ENCODE measurements around the gene PRKD3. TPM values are rescaled to one million over a fixed set of nuclear protein-coding genes. Genes with fewer than 3 reads are reported as not detected.
A peak's percentile ranks its signal among the peaks of the same experiment; 100 is the strongest.

The PRKD3 gene
- polyA plus RNA-seq, 4 donors: 4.3 to 15.5 (median 6.5) TPM

DNA sequence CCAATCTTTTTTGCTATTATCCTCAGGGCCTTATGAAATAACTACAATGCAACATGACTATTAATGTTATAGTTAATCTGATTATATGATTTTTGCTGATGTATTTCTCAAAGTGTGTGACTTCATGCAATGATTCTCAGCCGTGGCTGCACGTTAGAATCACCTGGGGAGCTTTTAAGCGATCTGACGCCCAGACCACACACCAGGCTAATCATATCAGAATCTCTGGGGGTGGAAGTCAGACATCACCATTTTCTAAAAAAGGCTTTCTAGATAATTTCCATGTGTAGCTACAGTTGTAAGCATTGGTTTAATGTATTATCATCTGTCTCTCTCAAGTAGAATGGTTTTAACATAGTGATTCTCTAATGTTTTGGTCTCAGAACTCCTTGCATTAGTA, 14.3 kb upstream of the PRKD3 start:
- Histone ChIP-seq H3K27ac (ENCODE audit: low read depth in 1 of 3, low read length in 2 of 3) (no peak overlapping the region), H3K9me3 (ENCODE audit: control insufficient read depth in 2 of 2, insufficient read depth in 1 of 2, low read depth in 1 of 2, low read length in 1 of 2) (no peaks in the 10 kb centered on the region), H3K4me1 (ENCODE audit: control insufficient read depth in 3 of 3, insufficient read depth in 2 of 3, low read depth in 1 of 3, low read length in 2 of 3) (no peaks in the 10 kb centered on the region), H3K36me3 (ENCODE audit: control insufficient read depth in 3 of 3, insufficient read depth in 2 of 3, low read depth in 1 of 3, low read length in 3 of 3) (no peaks in the 10 kb centered on the region), H3K4me3 (ENCODE audit: low read depth in 1 of 3, low read length in 3 of 3) (no peak overlapping the region), H3K27me3 (ENCODE audit: control insufficient read depth in 3 of 3, insufficient read depth in 3 of 3, low read length in 3 of 3) (no peaks in the 10 kb centered on the region)
- FAIRE-seq: no peak
- no peak for DNase-seq
- 75 to 80% (median 76%) methylated on average over 4 of the region's 4 CpGs for WGBS, 3 donors

DNA sequence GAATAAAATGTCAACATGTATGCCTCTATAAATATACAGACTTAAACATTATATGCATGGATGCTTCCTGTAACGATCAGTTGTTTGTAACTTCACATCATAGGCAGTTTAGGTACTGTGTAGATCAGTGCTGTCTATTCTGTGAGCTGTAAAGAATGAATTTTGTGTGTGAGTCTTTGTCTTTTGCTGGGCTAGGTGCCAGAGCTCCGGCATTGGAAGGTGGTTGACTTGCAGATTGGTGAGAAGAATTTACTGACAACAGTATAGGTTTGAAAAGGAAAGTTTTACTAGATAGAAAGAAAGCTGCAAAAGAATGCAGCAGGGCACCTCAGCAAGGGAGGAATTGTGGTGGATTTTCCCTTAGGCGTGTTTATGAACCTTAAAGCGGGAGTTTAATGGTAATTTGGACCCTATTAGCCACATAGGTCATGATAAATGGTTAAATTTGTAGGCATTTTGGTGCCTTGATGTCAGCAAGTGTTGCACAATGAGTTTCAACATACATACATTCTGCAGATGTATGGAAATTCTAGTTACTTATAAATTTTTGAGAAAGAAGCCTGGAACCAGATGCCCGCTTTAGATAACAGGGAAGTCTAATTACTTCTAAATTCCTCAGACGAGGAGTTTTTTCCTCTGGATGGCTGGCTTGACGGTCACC, 13.1 kb upstream of the PRKD3 start:
- no peaks in the 10 kb centered on the region for H3K4me1 ChIP-seq (ENCODE audit: control insufficient read depth in 3 of 3, insufficient read depth in 2 of 3, low read depth in 1 of 3, low read length in 2 of 3)
- no peaks in the 10 kb centered on the region for H3K27me3 ChIP-seq (ENCODE audit: control insufficient read depth in 3 of 3, insufficient read depth in 3 of 3, low read length in 3 of 3)
- FAIRE-seq (no peak), DNase-seq (no peak)
- no peaks in the 10 kb centered on the region for H3K9me3 ChIP-seq (ENCODE audit: control insufficient read depth in 2 of 2, insufficient read depth in 1 of 2, low read depth in 1 of 2, low read length in 1 of 2)
- no peak overlapping the region for H3K27ac ChIP-seq (ENCODE audit: low read depth in 1 of 3, low read length in 2 of 3)
- H3K4me3 ChIP-seq (ENCODE audit: low read depth in 1 of 3, low read length in 3 of 3): no peak overlapping the region
- H3K36me3 ChIP-seq (ENCODE audit: control insufficient read depth in 3 of 3, insufficient read depth in 2 of 3, low read depth in 1 of 3, low read length in 3 of 3): no peaks in the 10 kb centered on the region
- 73 to 80% (median 73%) methylated on average over 7 of the region's 7 CpGs for WGBS, 3 donors

DNA sequence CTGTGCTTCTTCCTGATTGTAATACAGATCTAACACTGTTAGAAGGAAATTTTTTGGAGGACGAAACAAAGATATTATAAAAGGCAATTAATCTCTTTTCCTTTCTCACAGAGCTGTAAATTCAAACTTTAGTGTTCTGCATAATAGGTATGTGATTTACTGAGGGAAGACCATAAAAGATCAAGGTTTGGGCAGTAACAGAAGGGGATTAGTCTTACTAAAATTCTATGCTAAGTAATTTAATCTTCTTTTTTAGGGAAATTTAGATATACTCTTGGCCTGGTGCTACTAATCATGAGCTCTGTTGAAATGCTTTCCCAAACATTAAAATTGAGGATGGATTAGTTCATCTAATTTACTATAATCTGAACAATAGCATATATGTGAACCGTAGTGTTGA, 11.0 kb upstream of the PRKD3 start:
- no peaks in the 10 kb centered on the region for H3K9me3 ChIP-seq (ENCODE audit: control insufficient read depth in 2 of 2, insufficient read depth in 1 of 2, low read depth in 1 of 2, low read length in 1 of 2)
- WGBS, 3 donors: 89 to 94% (median 93%) methylated on average over 2 of the region's 2 CpGs
- DNase-seq (no peak), FAIRE-seq (no peak)
- H3K4me3 ChIP-seq (ENCODE audit: low read depth in 1 of 3, low read length in 3 of 3): no peak overlapping the region
- H3K27ac ChIP-seq (ENCODE audit: low read depth in 1 of 3, low read length in 2 of 3): no peak overlapping the region
- no peaks in the 10 kb centered on the region for H3K4me1 ChIP-seq (ENCODE audit: control insufficient read depth in 3 of 3, insufficient read depth in 2 of 3, low read depth in 1 of 3, low read length in 2 of 3)
- H3K27me3 ChIP-seq (ENCODE audit: control insufficient read depth in 3 of 3, insufficient read depth in 3 of 3, low read length in 3 of 3): no peaks in the 10 kb centered on the region
- H3K36me3 ChIP-seq (ENCODE audit: control insufficient read depth in 3 of 3, insufficient read depth in 2 of 3, low read depth in 1 of 3, low read length in 3 of 3): no peaks in the 10 kb centered on the region

DNA sequence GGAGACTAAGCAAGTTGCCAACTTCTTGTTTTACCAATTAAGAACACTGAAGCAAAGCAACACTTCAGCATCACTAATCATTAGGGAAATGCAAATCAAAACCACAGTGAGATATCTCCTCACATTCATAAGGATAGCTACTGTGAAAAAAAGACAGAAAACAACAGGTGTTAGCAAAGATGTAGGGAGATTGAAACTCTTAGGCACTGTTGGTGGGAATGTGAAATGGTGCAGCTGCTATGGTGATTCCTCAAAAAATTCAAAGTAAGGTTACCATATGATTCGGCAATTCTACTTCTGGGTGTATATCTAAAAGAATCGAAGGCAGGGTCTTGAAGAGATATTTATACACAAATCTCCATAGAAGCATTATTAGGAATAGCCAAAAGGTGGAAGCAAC, 8.6 kb upstream of the PRKD3 start:
- 69 to 76% (median 69%) methylated on average over 2 of the region's 2 CpGs for WGBS, 3 donors
- no peaks in the 10 kb centered on the region for H3K4me1 ChIP-seq (ENCODE audit: control insufficient read depth in 3 of 3, insufficient read depth in 2 of 3, low read depth in 1 of 3, low read length in 2 of 3)
- no peak for FAIRE-seq

DNA sequence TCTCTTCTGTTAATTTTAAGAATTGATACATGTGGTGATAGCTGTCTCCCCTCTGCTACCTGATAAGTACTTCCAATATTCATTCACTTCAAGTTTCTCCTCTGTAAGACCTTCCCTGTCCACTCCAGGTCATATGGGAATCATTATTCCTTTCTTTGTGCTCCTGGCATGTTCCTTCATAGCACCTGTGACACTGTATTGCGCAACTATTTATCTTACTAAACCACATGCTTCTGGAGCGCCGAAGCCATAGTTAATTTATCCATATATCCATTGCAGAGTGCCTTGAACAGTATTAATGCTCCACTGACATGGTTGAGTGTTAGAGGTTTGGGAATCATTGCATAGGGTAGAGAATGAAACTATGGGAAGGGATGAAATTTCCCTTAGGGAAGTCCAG, 7.9 kb upstream of the PRKD3 start:
- Histone ChIP-seq H3K27me3 (ENCODE audit: control insufficient read depth in 3 of 3, insufficient read depth in 3 of 3, low read length in 3 of 3) (no peaks in the 10 kb centered on the region), H3K4me3 (ENCODE audit: low read depth in 1 of 3, low read length in 3 of 3) (no peak overlapping the region), H3K36me3 (ENCODE audit: control insufficient read depth in 3 of 3, insufficient read depth in 2 of 3, low read depth in 1 of 3, low read length in 3 of 3) (no peaks in the 10 kb centered on the region), H3K4me1 (ENCODE audit: control insufficient read depth in 3 of 3, insufficient read depth in 2 of 3, low read depth in 1 of 3, low read length in 2 of 3) (no peaks in the 10 kb centered on the region), H3K27ac (ENCODE audit: low read depth in 1 of 3, low read length in 2 of 3) (no peak overlapping the region), H3K9me3 (ENCODE audit: control insufficient read depth in 2 of 2, insufficient read depth in 1 of 2, low read depth in 1 of 2, low read length in 1 of 2) (no peaks in the 10 kb centered on the region)
- no peak for FAIRE-seq
- peak in 1 of 2 donors; percentile 17 for DNase-seq
- 43 to 73% (median 54%) methylated on average over 3 of the region's 3 CpGs for WGBS, 3 donors

More for the DNA sequence above, 8.6 kb upstream of the PRKD3 start:
- no peaks in the 10 kb centered on the region for H3K36me3 ChIP-seq (ENCODE audit: control insufficient read depth in 3 of 3, insufficient read depth in 2 of 3, low read depth in 1 of 3, low read length in 3 of 3)
- no peak for DNase-seq
- no peak overlapping the region for H3K4me3 ChIP-seq (ENCODE audit: low read depth in 1 of 3, low read length in 3 of 3)
- no peaks in the 10 kb centered on the region for H3K9me3 ChIP-seq (ENCODE audit: control insufficient read depth in 2 of 2, insufficient read depth in 1 of 2, low read depth in 1 of 2, low read length in 1 of 2)
- no peaks in the 10 kb centered on the region for H3K27me3 ChIP-seq (ENCODE audit: control insufficient read depth in 3 of 3, insufficient read depth in 3 of 3, low read length in 3 of 3)
- H3K27ac ChIP-seq (ENCODE audit: low read depth in 1 of 3, low read length in 2 of 3): no peak overlapping the region

DNA sequence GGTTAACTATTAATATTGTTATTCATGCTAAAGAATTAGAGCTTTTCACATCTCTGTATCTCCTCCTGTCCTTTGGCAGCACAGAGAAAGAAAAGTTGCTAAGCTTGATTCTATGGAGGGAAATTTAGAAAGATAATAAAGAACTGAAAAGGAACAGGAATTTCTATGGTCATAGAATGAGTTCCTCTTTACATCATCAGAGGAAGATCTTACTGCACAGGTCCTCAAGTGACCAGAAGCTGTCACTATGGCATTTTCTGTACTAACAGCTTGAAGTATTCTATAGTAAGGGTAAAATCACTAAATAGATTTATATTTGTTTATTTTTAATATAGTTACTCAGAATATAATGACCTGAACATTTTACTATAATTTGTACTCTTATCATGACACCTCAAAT, 6.0 kb upstream of the PRKD3 start:
- DNase-seq: no peak
- Histone ChIP-seq H3K9me3 (ENCODE audit: control insufficient read depth in 2 of 2, insufficient read depth in 1 of 2, low read depth in 1 of 2, low read length in 1 of 2) (no peaks in the 10 kb centered on the region), H3K27ac (ENCODE audit: low read depth in 1 of 3, low read length in 2 of 3) (no peak overlapping the region), H3K4me1 (ENCODE audit: control insufficient read depth in 3 of 3, insufficient read depth in 2 of 3, low read depth in 1 of 3, low read length in 2 of 3) (peaks cover 0 to 1% (median 0%) of the 10 kb centered on the region in 3 donors), H3K27me3 (ENCODE audit: control insufficient read depth in 3 of 3, insufficient read depth in 3 of 3, low read length in 3 of 3) (no peaks in the 10 kb centered on the region), H3K4me3 (ENCODE audit: low read depth in 1 of 3, low read length in 3 of 3) (no peak overlapping the region), H3K36me3 (ENCODE audit: control insufficient read depth in 3 of 3, insufficient read depth in 2 of 3, low read depth in 1 of 3, low read length in 3 of 3) (no peaks in the 10 kb centered on the region)
- no peak for FAIRE-seq

DNA sequence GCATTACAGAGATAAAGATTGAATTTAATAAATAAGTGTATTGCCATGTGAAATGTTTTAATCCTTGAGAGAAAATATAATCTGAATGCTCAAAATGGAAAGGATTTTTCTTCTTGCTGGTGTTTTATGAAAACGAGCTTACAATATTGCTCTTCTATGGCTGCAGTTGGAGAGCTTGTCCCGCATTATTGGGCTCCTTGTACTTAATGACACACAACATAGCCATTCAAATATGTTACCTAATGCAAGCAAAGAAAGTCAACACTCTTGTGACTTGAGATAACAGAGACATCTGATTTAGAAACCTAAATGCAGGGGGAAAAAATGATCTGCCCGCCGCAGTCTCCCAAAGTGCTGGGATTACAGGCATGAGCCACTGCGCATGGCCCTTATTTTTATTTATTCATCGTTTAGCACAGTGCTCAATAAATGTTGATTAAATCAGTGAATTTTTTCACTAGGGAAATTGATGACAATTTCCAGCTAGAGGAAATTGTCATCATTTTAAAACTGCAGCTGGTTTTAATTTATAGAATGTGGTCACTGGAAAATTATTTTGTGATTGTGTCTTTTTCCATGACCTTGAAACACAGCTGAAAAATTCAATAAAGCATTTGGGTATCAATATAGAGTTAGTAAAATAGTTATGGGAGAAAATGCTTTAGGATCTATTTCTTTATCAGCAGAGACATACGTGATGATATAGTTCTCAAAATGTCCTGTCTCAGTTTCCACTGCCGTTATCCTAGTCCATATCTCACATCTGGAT, 2.4 kb upstream of the PRKD3 start:
- no peaks in the 10 kb centered on the region for H3K27me3 ChIP-seq (ENCODE audit: control insufficient read depth in 3 of 3, insufficient read depth in 3 of 3, low read length in 3 of 3)
- H3K9me3 ChIP-seq (ENCODE audit: control insufficient read depth in 2 of 2, insufficient read depth in 1 of 2, low read depth in 1 of 2, low read length in 1 of 2): no peaks in the 10 kb centered on the region
- H3K36me3 ChIP-seq (ENCODE audit: control insufficient read depth in 3 of 3, insufficient read depth in 2 of 3, low read depth in 1 of 3, low read length in 3 of 3): no peaks in the 10 kb centered on the region
- WGBS, 3 donors: 72 to 77% (median 75%) methylated on average over 8 of the region's 8 CpGs
- peaks cover 0 to 6% (median 3%) of the 10 kb centered on the region in 3 donors for H3K4me1 ChIP-seq (ENCODE audit: control insufficient read depth in 3 of 3, insufficient read depth in 2 of 3, low read depth in 1 of 3, low read length in 2 of 3)
- FAIRE-seq (no peak), DNase-seq (no peak)
- no peak overlapping the region for H3K27ac ChIP-seq (ENCODE audit: low read depth in 1 of 3, low read length in 2 of 3)
- H3K4me3 ChIP-seq (ENCODE audit: low read depth in 1 of 3, low read length in 3 of 3): no peak overlapping the region

DNA sequence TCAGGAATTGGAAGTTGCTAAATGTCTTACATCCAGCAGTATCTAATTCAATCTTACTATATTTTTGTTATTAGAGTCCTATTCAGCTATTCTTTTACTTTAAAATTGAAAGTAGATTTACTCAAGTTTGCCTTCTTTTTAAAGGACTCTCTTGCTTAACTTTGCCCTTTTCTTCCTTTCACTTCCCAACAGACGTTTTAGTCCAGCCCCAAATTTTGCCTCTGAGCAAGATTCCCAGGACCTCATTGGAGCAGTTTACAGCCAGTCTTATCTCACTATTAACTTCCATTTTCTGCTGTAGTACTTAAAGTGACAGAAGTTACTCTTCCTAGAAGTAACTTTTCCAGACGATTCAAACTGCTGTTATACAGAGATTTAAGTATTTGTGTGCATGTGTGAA, 1.7 kb upstream of the PRKD3 start:
- FAIRE-seq (no peak), DNase-seq (peak; percentile 55 to 67)
- Histone ChIP-seq H3K27ac (ENCODE audit: low read depth in 1 of 3, low read length in 2 of 3) (no peak overlapping the region), H3K27me3 (ENCODE audit: control insufficient read depth in 3 of 3, insufficient read depth in 3 of 3, low read length in 3 of 3) (no peaks in the 10 kb centered on the region), H3K4me1 (ENCODE audit: control insufficient read depth in 3 of 3, insufficient read depth in 2 of 3, low read depth in 1 of 3, low read length in 2 of 3) (peaks cover 3 to 6% (median 5%) of the 10 kb centered on the region in 3 donors), H3K9me3 (ENCODE audit: control insufficient read depth in 2 of 2, insufficient read depth in 1 of 2, low read depth in 1 of 2, low read length in 1 of 2) (no peaks in the 10 kb centered on the region), H3K4me3 (ENCODE audit: low read depth in 1 of 3, low read length in 3 of 3) (no peak overlapping the region), H3K36me3 (ENCODE audit: control insufficient read depth in 3 of 3, insufficient read depth in 2 of 3, low read depth in 1 of 3, low read length in 3 of 3) (no peaks in the 10 kb centered on the region)
- WGBS, 3 donors: 7 to 12% (median 7%) methylated on average over 2 of the region's 2 CpGs
